Skin epidermis (tissue), 12 donors: ENCODE results near the gene SH3TC1.

ENCODE experiments used
- H3K27ac ChIP-seq, 21 experiments: fragments of 200-600 bp; sonication (generic) in 11 of 21; one replicate each; pipeline ENCODE4 v1.5.0; 2020; ENCODE audit warnings: mild to moderate bottlenecking in 3 of 21, inconsistent platforms in 2 of 21, moderate library complexity in 2 of 21
- H3K4me3 ChIP-seq, 7 experiments: fragments of 200-600 bp; sonication (generic) in 2 of 7; one replicate each; pipeline ENCODE4 v1.5.0; 2020; ENCODE audit warnings: inconsistent platforms in 2 of 7, mild to moderate bottlenecking in 2 of 7, moderate library complexity in 1 of 7

The SH3TC1 gene

DNA sequence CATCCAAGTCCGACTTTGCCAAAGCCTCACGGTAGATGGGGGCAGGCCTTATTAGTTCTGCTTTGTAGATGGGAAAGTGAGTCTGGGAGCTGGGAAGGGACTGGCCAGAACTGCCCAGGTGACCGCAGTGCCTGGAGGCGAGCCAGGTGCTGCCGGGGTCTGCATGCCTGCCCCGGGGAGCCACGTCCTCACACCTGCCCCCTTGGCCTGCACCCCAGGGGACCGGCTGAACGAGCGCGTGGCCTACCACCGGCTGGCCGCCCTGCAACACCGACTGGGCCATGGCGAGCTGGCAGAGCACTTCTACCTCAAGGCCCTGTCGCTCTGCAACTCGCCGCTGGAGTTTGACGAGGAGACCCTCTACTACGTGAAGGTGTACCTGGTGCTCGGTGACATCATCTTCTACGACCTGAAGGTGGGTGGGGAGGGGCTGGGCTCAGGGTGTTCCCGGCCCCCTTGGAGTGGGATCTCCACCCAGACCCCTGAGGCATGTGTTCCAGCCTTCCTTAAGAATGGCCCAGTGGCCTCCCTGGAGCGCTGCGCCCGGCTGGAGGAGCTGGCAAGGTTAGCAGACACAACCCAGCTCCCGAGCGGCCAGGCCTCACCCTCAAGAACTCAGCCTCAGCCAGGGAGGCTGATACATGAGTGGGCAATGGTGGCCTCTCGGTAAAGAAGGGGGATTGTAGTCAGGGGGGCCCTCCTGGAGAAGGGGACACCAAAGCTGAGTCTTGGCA is 38.3 kb downstream of the SH3TC1 start:
- Histone ChIP-seq H3K4me3 (no peak overlapping the region), H3K27ac (no peak overlapping the region)

DNA sequence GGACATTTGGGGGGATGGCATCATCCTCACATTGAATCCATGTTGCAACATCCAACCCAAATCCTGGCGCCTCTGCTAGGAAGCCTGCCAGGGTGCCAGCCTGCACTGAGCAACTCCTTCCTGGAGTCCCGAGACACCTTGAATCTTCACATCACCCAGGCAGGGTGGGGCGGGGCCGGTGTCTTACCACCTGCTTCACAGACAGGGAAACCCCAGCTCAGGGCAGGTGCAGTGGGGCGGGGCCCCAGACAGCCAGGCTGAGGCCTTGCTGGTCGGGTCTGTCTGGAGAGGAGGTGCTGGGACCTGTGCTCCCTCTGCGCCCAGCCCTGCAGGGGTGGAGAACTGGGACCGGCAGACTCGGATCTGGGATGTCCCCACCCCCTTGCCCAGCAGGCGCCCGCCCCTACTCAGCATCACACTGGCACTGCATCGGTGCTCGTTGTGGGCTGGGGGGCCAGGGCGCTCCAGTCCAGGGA is 39.0 kb downstream of the SH3TC1 start:
- no peak overlapping the region for H3K4me3 ChIP-seq
- no peak overlapping the region for H3K27ac ChIP-seq

DNA sequence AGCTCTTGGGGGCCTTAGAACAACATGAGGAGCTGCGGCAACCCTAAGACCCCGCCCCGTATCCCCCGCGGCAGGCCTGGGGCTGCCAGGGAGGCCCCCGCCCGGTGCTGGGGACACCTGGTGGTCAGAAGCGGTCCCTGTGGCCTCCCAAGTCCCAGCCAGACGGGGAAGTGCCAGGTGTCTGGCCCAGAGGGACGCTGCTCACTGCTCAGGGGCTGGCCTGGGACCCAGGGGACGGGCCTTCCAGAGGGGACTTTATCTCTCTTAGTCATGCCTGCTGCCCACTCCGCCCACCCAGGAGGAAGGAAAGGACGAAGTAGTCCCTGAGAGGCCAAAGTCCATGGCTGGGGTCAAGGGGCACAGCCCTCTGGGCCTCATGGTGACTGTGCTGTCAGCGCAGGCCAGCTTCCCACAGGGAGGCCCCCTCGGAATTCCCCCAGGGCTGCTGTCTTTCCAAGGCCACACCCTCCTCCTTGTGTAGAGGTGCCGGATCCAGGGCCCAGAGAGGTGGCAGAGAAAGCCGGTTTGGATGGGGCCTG is 39.5 kb downstream of the SH3TC1 start:
- no peak overlapping the region for H3K27ac ChIP-seq
- H3K4me3 ChIP-seq = no peak overlapping the region

DNA sequence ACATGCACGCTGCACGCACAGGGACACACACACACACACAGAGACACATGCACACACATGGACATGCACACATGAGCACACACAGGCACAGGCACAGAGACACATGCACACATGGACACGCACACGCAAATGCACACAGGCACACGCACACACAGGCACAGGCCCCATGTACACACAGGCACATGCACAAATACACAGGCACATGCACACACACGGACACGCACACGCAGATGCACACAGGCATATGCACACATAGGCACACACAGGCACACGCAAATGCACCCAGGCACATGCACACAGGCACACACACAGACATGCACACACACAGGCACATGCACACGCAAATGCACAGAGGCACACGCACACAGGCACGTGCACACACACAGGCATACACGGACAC is 40.1 kb downstream of the SH3TC1 start:
- Histone ChIP-seq H3K4me3 (no peak overlapping the region), H3K27ac (no peak overlapping the region)

DNA sequence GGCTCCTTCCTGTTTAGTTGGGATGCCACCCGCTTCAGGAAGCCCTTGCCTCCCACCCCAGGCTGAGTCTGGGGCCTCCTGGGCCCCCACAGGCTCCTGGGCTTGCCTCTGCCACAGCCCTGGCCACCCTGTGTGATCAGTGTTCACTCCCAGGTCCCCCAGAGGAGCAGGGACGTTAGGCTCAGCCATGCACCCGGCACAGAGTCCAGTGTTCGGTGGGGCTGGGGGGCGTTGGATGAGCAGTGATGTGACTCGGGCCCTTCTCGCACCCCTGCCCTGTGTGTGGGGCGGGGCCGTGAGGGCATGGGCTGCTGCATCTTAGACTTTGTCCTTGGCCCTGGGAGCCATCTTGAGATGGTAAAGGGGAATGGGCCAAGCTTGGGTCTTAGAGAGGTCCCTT is 40.6 kb downstream of the SH3TC1 start:
- Histone ChIP-seq H3K4me3 (no peak overlapping the region), H3K27ac (no peak overlapping the region)

DNA sequence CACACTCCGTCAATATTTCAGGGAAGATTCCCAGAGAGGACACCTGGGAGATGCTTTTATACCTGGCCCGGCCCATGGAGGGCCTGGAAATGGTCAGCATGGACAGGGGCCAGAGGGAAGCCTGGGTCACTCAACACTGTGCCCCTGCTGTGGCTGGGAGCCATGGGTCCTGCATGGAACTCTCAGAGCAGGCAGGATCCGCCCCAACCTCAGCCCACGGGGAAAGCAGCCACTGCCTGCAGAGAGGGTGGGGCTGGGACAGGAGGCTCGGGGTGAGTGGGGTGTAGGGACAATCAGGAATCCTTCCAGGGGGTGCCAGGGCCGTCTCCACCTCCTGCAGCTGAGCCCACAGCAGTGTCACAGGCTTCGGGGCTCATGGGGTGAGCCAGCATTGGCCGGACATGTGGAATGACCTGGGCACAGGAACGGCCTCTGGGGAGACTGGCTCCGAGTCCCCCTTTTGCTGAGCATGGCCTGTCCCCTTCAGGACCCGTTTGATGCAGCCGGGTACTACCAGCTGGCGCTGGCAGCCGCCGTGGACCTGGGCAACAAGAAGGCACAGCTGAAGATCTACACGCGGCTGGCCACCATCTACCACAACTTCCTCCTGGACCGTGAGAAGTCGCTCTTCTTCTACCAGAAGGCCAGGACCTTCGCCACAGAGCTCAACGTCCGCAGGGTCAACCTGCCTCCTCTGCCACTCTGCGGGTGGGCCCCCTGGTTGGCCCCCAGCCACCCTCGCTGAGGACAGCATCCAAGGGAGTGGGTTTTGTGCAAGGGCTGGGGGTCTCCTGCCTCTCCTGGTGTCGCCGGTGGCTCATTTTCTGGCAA is 41.3 kb downstream of the SH3TC1 start:
- no peak overlapping the region for H3K4me3 ChIP-seq
- H3K27ac ChIP-seq = no peak overlapping the region

DNA sequence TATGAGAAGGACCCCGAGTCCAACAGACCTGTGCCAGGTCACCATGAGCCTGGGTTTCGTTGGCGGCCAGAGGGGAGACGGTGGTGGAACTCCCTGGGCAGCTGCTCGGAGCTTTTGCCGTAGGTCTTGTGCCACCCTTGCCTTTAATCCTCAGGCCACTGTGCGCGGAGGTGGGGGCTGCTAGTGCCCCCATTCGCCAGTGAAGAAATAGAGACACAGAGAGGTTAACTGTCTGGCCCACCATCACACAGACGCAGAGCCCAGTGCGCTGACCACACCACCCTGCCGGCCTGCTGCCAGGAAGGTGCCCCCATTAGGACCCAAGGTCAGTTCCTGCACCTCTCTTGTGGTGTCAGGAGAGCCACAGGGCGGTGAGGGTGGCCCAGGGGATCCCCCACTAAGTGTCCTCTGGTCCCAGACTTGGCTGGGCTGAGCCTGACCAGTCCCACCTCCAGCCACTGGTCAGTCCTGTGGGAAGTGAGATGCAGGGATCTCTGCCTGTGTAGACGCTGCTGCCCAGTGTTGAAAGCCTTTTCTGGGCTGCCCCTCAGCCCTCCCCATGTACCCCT is 42.2 kb downstream of the SH3TC1 start:
- H3K27ac ChIP-seq = no peak overlapping the region
- H3K4me3 ChIP-seq = no peak overlapping the region

DNA sequence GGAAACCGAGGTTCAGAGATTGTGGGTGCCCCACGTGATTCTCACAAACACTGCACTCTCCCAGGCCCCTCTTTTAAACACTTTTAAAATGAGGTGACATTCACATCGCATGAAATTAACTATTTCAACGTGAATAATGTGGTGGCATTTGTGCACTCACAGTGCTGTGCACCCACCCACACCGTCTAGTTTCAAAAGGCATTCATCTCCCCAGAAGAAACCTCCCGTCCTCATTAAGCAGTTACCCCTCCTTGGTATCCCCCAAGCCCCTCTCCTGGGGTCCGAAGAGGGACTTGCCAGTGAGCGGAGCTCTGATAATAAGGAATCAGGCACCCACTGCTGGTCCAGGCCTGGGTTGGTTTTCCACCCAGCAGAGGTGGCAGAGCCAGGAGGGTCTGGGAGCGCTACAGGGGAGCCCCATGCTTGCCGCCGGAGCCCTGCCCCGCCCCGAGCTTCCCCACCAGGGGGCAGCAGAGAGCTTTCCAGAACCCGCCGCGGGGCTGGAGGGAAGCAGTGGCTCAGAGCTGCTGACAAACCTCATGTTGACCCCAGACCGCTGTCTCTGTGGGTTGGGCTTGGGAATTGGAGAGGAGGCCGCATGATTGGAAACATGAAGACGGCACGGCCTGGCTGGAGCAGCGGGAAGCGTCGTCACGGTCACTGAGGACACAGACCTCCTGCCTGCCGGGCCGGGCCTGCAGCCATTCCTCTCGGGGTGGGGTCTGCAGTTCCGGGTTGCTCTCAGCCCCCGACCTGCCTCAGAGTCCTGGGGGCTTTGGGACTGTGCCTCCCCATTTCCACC is 43.0 kb downstream of the SH3TC1 start:
- H3K4me3 ChIP-seq = no peak overlapping the region
- peak overlapping the region in 8 of 21 experiments; percentile 9 to 84 (median 56) for H3K27ac ChIP-seq

DNA sequence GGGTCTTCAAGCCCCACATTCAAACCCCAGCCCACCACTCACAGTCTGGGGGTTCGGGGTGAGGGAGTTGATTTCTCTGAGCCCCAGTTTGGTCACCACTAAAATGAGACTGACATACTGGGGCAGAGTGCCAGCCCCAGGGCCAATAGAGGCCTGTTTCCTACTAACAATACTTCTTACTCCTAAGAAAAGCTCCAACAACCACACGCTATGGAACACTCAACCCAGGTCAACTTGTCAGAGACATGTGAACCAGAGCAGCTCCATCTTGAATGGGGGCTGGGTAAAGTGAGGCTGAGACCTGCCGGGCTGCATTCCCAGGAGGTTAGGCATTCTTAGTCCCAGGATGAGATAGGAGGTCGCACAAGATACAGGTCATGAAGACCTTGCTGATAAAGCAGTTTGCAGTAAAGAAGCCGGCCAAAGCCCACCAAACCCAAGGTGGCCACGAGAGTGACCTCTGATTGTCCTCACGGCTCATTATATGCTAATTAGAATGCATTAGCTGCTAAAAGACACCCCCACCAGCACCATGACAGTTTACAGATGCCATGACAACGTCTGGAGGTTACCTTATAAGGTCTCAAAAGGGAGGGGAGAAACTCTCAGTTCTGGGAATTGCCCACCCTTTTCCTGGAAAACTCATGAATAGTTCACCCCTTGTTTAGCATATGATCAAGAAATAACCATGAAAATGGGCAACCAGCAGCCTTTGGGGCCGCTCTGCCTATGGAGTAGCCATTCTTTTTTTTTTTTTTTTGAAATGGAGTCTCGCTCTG is 43.9 kb downstream of the SH3TC1 start:
- H3K27ac ChIP-seq = peak overlapping the region in 8 of 21 experiments; percentile 9 to 84 (median 56)
- H3K4me3 ChIP-seq = no peak overlapping the region

DNA sequence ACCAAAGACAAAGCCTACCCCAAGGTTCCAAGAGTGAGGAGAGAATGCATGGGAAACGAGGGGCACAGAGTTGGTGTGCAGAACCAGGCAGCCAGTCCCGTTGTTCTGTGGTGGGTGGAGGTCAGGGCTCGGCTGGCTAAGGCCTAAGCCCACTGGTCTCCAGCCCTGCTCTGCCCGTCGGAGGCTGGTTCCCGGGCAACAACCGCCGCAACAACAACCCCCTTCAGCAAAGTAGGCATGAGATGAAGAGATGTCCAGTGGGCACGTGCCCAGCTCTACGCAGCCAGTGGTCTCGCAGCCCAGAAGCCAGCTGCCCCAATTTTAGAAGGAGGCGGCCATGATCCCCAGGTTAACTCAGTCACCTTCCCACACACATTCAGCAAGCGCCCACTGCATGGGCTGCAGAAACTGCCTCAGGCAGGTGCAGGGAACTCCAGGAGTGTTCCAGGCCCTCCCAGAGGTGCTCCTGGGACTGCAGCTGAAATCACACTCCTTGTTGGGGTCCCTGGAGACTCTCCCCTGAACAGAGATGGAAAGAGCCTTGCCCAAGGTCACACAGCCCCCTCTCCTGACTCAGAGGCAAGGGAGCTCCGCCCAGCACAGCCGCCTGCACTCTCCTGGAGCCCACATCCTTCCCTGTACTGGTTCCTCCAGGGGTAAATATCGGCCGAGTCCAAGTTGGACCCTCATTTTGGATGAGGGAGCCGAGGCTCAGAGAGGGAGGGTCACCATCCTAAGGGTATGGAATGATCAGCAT is 45.1 kb downstream of the SH3TC1 start:
- H3K27ac ChIP-seq = no peak overlapping the region

DNA sequence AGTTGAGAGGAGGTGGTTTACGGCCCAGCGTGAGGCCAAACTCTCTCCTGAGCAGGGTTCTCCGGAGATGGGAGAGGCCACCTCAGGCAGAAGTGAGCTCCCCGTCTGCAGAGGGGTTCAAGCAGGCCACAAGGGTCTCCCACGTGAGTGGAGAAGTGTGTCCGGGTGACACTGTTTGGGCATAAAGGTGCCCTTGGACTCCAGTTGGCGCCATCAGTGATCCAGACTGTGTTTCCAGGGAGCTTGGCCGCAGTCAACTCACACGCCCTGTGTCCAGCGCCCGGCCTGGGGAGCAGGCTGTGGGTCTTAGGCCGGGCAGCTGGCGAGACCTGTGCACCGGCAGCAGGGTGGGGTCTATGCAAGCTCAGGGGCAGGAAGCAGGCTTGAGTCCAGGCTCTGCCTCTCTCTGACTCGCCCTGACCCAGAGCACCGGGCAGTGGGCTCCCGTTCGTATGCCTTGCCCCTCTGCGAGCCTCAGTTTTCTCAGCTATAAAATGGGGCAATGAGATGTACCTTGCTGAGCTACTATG is 45.9 kb downstream of the SH3TC1 start:
- no peak overlapping the region for H3K4me3 ChIP-seq

More for the DNA sequence above, 45.1 kb downstream of the SH3TC1 start:
- no peak overlapping the region for H3K4me3 ChIP-seq

DNA sequence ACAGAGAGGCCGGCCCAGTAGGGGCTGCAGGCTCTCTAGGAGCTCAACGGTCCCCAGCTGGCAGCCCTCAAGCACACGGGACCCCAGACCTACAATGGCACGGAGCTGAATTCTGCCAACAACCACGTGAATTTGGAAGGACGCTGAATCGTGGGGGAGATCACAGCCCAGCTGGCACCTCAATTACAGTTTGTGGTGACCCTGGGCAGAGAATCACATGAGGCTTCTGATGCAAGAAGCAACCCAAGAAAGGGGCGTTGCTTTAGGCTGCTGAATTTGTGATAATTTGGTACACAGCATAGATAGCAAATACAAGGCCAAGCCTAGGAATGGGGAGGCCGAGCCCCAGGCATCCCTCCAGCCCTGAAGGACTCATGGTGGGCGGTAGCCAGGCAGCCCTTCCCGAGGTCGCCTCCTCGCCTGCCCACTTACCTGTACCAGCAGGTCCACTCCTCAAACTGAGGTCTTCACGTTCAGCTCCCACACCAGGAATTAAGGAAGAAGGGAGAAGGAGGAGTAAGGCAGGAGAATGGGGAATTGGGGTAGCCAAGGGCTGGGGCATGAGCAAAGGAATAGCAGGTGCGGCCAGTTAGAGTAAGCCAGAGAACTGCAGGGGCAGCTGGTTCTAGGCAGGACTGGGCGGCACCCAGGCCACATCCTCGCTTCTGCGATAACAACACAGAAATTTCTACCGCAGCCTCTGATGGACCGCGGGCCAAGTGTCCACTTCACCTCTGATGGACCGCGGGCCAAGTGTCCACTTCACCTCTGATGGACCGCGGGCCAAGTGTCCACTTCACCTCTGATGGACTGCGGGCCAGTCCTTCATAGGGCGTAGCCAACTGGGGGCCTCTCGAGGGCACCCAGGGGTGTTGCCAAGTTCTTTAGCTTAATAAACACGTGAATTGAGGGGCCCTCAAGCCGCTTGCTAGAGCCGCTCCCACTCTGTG is 47.1 kb downstream of the SH3TC1 start:
- H3K4me3 ChIP-seq = no peak overlapping the region
- peak overlapping the region in 4 of 21 experiments; percentile 60 to 88 (median 72) for H3K27ac ChIP-seq

More for the DNA sequence above, 45.9 kb downstream of the SH3TC1 start:
- H3K27ac ChIP-seq = no peak overlapping the region

DNA sequence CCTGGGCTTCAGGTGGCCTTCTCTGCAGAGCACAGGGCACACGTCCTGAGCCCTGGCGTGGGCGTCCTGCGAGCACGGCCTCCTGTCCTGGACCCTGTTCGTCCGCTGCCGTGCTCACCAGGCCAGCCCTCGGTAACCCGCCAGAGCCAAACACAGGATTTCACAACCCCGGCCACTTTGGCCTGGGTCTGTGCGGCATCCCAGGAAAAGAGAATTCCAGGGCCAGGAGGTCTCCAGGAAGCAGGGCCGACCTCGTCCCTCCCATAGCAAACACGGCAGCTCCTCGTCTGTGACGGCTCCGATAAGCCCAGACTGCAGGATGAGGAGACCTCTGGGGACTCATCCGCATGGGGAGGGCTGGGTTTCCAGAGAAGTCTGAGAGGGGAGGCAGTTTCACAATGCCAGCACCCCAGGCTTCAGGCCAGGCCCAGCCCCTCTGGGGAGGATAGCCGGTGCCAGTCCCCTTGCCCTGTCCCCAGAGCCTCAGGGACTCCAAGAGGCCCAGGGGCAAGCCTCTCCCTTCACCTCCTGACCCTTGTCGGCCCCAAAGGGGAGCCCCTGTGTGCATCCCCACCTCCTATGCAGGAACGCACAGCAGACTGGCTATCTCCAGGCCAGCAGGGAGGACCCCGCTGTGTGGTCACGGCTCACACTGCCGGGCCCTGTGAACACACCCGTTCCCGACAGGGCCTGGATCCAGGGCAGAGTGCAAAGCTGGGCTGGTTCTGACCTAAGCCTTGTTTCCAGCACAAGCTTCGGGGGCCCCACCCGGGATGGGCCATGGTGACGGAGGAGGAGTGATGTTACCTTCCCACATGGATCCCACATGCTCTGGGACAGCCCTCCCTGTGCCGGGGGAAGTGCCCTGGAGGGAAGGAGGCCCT is 48.2 kb downstream of the SH3TC1 start:
- Histone ChIP-seq H3K27ac (peak overlapping the region in 9 of 21 experiments; percentile 3 to 88 (median 60)), H3K4me3 (no peak overlapping the region)

DNA sequence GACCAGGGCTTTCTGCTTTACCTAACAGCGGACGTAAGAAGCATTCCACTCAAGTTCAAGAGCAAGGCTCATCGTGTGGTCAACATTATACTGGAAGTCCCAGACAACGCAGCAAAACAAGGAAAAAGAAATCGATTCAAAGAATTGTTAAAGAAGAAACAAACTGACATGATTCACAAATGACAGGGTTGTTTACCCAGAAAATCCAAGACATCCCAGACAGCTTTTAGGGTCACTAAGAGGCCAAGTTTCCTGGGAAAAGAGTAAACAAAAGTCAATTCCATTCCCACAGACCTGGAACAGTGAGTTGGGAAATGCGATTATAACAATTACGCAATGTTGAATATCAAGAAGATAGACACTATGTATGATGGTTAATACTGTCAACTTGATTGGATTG is 49.0 kb downstream of the SH3TC1 start:
- Histone ChIP-seq H3K4me3 (no peak overlapping the region), H3K27ac (peak overlapping the region in 6 of 21 experiments; percentile 3 to 88 (median 63))

DNA sequence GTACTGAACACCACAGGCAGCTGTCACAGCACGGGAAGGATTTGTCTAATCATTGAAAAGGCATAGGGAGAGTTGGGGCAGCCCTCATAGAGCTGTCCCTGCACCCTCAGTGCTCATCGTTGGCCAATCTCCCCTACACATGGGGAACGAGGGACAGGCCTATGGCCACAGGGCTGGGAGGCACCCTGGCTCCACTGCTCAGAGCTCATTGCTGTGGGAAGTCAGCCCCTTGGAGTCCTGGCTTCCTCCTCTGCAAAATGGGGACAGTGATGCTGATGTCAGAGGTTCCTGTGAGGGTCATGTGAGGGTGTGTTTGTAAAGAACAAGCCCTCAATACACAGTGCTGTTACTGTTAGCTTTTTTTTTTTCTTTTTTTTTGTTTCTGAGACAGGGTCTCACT is 51.1 kb downstream of the SH3TC1 start:
- Histone ChIP-seq H3K4me3 (no peak overlapping the region), H3K27ac (no peak overlapping the region)

DNA sequence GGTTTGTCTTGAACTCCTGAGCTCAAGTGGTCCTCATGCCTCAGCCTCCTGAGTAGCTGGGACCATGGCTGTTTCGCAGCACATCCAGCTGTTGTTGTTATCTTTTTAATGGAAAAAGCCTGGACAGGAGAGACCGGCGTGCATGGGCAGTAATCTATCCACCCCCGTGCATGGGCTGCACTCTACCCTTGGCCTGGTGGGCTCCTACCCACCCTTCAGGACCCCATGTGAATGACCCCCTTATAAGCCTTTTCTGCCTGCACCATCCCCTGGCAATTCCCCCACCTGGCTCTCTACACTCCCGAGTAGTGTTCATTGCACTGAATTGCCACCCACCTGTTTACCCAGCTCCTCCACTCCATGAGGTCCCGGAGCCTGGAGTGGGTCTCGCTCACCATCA is 51.5 kb downstream of the SH3TC1 start:
- no peak overlapping the region for H3K27ac ChIP-seq

More for the DNA sequence above, 51.5 kb downstream of the SH3TC1 start:
- no peak overlapping the region for H3K4me3 ChIP-seq
